HG02623 (cell line): Measurements from ENCODE around the gene ANXA2.
"Not testable (repeated sequence)": the region's sequence is repeated elsewhere in the genome, so short reads cannot be mapped to it uniquely, and the experiment has no call there.

ENCODE experiments used
- ATAC-seq: cut with Tn5 transposase; IDR thresholded peaks from one replicate; pipeline ENCODE4 v1.9.1; 2021; ENCODE audit warnings: moderate library complexity; ENCODE audit not compliant: unreplicated experiment

ANXA2 gene

DNA sequence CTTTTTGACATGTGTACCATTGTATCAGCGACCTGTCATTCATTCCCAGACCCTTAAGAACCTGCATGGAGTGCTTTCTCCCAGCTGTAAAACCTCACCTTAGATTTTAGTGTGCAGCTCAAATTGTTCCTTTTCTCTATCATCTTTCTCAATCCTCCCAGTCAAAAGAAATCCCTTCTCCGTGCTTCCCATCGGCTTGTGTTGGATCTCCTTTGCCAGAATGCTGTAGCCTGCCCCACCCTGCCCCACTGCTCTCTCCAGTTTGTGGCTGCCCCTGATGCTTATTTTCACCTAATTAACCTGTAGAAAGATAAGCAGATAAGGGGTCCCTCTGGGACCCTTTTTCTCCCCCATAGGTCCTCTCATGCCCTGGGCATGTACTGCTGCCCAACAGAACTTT is 51.1 kb downstream of the ANXA2 start:
- ATAC-seq: no peak

DNA sequence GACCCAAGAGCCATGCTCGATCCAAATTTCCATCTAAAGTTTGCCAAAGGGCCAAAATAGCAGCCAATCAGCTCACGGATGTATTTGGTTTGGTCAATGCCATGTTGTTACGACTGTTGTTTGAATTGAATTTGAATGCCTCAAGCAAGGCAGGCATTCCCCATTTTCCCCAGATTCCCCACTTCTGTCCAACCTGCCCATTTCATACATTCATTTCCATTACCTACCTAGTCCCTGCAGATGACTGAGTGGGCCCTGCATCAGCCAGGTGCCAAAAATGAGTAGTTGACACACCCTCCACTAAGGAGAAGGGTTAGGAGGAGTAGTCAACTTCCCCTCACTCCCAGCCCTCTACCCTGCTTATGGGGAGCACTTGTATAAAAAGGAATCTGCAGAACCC is 51.7 kb downstream of the ANXA2 start:
- no peak for ATAC-seq

DNA sequence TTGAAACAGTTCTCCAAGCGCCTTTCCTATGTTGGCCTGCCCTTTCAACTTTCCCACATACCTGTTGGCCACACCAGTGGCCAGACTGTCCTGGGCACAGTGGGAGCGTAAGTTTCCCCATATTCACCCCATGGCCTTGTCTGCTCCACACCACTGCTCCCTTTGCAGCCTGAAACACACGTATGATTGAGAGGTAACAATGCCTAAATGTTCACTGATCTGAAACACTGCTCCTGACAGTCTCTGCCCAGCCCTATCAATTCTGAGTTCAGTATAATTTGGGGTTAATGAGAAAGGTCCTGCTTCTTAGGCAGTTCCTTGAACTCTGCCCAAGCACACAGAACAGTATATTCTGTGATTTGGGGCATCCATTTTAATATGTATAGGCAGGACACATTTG is 52.2 kb downstream of the ANXA2 start:
- ATAC-seq: no peak

DNA sequence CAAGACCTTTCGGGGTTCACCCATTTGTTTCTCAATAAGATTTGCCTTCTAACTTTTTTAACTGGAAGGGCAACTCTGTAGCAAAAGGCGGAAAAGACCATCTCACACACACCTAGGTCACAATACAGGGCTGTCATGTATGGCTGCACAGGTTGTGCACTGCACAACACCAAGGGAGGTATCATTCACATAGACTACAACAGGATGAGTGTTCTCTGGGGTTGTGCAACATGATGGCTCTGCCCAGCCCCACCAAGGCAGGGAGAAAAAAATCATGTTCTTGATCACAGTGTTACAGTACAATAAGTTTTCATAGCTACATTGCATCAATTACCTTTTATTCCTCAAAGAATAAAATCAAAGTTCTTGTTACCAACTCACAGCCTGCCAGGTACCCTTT is 52.8 kb downstream of the ANXA2 start:
- no peak for ATAC-seq

DNA sequence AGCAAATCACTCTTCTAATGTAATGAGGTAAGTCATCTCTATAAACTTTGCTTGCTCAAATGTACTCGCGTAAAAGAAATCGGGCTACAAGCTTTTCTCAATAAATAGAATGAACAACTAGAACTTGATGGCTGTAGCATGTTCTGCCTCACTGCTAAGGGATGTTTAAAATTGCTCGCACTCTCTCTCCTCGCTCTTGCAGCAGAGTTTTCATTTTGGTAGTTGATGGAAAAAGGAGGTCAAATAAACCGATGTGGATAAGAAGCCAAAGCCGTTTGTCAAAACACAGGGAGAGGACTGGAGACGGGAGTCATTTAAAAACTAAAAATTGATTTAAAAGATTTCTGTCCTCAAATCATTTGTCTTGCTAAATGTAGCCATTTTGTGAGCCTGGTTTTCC is 53.3 kb downstream of the ANXA2 start:
- no peak for ATAC-seq

DNA sequence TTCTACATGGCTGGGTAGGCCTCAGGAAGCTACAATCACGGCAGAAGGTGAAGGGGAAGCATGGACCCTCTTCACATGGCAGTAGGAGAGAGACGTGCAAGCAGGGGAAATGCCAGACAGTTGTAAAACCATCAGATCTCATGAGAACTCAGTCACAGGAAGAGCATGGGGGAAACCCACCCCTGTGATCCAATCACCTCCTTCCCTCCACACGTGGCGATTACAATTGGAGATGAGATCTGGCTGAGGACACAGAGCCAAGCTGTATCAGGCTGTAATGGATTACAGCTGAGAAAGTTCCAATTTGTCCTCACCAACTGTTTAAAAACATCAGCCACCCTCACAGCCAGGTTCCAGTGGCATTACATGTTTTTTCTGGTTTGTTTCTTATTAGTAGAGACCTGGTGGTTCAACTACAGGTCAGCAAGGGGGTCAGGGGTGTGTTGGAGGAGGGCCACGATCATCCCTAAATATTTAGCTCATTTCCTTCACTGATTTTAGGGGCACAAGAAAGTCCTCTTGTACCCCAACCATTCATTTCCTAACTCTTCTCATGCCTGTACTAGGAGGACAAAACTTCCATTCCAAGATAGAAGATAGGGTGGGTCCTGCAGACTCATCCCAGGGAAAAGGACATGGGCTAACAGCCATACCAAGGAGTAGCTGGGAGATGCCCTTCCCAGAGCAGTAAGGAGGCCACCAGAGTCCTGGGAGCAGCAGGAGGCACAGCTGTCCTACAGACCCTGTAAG is 54.4 kb downstream of the ANXA2 start:
- no peak for ATAC-seq

DNA sequence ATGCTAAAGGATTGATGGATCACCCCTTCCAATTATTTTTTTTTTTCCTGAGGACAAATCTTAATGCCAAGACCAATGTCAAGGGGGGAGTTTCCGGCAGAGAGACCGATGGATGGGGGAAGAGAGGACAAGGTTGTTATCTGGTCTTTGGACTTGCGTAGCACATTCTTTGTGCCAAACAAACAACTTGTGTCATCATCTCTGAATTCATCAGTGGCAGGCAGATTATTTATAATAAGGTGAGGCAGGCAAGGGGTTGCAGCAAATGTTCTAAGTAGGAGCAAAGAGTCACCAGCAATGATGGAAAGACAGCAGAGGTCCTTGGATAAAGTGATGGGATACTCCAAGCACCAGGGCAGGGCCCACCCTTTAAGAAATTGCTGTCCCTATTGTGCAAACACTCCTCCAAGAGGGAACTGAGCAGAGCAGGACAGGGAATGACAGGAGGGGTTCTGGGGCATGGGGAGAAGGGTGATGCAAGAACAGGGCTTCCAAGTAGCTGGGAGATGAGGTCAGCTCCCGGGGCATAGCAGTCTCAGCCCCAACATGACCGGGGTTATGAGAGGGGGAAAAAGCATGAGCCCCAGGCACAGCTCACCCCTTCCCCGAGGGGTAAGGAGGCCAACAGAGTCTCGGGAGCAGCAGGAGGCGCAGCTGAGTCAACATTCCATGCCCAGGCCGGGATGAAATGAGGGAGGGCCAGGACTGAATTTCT is 57.4 kb downstream of the ANXA2 start:
- no peak for ATAC-seq

DNA sequence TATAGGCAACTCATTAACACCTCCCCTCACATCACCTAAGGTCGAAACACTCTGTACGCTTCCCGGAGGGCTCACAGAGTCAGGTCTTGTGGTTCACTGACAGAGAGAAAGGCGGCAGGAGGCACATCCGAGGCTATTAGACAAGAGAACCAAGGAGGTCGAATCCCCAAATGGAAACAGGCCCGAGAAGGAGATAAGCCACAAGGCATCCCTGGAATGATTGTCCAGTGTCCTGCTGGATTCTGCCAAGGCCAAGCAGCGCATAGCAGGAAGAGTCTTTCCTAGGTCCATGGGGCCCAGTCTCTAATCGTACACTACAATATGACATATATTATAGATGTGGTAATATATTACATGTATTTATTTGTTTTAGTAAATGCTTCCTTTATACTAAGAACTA is 58.5 kb downstream of the ANXA2 start:
- ATAC-seq: no peak

DNA sequence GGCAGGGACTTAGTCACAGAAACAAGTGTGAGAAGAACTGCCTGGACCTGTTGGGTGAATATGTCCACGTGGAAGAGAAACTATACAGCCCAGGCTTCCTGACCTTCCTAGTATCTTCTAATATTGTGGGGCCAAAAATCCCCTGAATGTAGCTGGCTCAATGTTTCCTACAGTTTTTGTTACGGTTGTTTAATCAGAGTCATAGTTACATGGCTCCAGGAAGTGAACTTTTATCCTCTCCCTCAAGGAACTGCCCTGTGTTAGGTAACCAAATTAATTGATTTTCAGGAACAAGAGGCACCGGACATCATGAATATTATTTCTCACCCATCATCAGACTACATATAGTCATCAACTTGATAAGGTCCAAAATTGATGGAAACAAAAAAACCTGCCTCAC is 59.0 kb downstream of the ANXA2 start:
- ATAC-seq: no peak

DNA sequence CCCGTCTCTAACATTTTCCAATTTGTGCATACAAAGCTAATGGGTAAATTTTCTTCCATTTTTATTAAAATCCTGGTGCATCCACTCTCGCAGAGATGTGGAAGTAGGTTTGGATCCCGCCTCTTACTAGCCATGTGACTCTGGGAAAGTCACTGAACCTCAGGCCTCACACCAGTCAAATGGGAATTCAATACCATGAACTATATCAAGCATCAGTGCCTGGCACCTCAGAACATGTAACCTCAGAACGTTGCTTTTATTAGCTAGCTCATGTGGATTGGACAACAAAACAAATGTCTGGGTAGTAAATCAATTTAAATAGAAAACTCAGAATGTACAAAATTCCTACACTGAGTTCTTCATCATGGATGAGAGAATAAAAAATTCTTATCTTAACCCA is 60.7 kb downstream of the ANXA2 start:
- ATAC-seq: no peak

DNA sequence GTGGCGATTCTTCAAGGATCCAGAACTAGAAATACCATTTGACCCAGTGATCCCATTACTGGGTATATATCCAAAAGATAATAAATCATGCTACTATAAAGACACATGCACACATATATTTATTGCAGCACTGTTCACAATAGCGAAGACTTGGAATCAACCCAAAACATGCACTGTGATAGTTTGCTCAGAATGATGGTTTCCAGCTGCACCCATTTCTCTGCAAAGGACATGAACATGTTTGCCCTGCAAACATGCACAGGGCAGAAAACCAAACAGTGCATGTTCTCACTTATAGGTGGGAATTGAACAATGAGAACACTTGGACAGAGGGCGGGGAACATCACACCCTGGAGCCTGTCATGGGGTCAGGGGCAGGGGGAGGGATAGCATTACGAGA is 62.5 kb downstream of the ANXA2 start:
- not testable (repeated sequence) for ATAC-seq

DNA sequence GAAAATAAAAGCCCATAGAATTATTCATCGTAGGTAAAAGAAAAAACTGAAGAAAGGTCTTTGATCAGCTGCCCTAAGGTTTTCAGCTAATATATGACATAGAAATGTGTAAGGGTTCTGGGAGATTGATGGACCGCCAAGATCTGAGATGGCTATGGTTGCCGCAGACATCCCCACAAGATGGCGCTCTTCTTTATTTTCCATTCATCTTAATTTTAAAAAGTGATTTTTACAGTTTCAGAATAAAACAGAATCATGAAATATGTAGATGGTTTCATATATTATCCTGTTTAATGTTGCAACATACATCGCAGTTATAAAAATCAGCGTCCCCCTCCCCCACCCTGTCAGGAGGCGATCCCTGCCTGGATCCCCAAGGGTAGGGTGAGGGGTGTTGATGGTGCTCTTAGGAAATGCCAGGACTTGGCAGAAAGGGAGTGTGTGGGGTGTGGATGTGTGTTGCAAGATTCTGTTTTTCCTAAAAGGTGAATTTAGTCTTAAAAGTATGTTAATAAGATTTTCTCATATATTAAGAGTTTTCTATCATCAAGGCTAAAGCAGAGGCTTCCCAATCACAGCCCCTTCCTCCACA is 68.8 kb downstream of the ANXA2 start:
- ATAC-seq: no peak

DNA sequence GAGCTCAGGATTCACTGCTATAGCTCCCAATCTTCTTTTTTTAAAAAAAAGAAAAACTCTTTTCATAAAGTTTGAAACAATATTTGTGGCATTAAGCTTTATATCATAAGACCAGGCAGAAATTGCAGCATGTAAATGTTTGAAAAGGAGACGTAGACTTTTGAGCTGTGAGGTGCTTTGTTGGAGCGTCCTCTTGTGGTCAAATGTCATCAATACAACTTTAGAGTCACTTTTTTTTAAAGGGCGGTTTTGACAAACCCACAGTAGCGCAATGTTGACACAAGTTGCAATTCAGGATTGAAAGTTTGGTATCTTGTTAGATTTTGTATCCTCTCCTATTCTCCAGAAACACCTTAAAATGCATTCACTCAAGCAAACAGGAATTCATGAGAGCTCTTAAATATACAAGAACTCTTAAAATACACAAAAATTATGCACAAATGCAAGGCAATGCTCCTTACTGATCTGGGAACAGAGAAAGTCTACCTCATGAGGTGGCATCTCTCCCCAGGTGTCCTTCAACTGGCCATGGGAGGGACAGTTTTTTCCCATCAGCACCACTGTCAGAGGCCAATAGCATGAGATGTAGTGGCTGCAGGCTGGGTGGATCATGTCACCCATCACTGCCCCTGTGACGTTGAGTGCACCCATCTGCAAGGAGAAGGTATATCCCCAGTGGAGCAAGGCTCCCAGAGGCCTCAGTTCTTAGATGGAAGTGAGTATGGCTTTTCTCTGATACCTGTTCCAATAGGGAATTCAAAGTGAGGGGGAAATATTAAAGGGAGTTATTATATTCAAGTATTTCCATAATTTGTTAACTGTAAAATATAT is 70.7 kb downstream of the ANXA2 start:
- ATAC-seq: no peak

DNA sequence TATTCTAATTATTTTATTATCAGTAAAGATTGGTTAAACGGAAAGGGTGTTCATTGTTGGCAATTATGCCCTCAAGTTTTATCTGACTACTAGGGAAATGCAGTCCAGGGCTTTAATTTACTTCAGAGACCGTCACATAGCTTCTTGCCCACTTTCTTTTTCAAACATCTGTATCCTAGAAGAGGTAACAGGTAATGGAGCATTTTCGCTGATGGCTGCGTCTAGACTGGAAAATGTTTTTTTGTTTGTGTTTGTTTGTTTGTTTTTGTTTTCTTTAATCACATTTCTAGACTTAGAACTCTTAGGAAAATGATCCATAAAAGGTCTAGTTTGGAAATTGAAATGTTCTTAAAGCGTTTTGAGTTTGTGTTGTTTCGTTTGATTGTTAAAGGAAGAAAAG is 71.4 kb downstream of the ANXA2 start:
- no peak for ATAC-seq

DNA sequence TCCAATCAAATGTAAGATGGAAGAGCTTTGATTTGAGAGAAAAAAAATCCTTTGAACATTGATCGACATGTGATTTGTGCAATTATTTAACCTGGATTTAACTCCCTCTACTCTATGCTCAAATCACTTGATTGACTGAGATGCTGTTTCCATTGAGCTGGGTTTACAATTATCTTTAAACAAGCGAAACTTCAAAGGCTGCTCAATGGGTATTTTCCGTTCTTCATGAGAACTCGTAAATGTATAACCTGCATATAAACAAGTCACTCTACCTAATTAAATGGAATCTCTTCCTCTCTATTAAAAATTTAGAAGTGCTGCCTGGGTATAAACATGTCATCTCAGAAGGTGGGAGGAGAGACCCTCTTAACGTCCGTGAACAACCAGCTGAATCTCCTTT is 71.9 kb downstream of the ANXA2 start:
- no peak for ATAC-seq

DNA sequence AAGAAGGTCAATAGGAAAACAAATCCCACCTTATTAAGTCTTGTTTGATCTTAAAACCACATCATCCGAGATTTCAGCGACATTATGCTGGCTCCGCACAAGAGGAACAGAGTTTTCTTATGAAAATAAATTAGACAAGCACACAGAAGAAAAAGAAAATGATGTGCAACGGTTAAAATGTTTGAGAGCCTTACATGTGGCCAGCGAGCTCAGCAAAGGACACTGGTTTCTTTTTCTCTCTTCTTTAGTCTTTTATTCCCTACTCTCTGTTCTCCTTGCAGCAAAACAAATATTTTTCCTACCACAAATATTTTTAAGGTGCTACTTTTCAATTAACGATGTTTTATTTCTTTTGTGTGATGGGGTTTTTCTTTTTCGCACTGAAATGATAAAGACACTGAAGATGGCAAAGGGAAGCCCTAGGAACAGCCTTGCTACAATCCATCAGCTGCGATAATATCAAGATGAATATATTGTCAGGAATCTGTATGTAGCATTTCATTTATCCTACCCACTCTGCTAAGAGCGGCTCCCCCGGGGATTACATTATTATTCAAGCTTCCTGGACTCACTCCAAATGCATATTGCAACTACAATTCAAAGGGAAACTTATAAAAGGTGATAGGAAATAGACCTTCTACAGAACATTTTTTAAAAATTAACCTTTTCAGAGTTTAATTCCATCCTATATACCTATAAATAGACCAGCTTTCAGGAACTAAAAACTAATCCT is 72.9 kb downstream of the ANXA2 start:
- ATAC-seq: no peak

DNA sequence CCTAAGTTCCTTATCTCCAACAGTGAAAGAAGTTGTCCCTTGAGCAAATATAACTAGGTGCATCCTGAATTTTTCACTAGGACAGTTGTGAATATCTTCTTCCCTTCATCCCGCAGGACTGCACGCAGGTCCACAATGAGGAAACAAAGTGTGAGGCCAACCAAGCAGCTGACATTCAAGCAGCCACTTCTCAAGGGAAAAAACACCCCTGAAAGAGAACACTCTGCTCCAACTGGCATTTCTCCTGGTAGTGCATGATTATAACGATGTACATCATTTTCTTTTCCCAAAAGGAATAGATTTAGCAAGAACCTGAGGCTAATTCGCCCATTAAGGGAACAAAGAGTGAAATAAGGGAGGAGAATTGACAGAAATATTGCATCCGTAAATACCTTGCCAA is 74.5 kb downstream of the ANXA2 start:
- no peak for ATAC-seq

DNA sequence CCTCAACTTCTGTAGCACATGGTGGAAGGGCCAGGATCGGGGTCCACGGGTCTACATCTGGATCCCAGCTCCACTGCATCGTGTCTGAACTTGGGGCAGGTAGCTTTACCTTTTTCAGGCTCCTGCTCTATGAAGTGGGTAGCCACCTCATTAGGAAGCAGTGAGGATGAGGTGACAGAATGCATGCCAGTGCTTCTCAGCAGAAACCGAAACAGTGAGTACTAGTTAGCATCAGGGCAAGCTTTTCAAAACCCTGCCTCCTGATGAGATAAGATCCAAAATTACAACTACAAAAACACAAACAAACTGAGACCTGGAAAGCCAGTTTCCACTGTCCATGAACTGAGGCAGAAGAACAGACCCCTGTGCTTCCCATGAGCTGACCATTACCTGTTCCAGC is 77.4 kb downstream of the ANXA2 start:
- ATAC-seq: no peak

DNA sequence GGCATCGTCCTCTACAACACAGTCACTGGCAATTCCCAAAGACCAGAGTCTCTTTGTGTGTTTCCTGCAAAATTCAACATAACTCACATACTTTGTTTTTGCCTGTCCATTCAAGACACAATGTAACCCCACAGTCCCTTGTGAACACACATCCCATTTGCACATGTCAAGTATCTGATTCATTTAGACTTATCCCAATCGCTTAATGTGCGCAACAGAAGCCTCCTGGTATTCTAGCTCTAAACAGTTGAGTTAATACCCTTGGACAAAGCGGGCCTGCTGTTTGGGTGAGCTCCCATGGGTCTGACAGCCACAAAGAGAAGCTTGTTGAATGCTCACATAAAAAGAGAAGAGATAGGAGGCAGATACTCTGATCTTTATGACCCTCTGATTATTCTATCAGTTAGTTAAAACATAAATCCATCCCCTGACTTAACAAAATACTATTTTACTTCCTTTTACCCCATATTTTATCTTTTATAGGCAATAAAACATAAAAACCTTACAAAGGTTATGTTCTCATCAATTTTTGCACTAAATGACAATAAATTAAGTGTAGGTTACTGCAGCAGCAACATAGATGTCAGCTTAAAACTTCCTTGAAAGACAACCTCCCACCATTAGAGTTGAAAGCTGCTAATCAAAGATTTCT is 79.4 kb downstream of the ANXA2 start:
- ATAC-seq: no peak

DNA sequence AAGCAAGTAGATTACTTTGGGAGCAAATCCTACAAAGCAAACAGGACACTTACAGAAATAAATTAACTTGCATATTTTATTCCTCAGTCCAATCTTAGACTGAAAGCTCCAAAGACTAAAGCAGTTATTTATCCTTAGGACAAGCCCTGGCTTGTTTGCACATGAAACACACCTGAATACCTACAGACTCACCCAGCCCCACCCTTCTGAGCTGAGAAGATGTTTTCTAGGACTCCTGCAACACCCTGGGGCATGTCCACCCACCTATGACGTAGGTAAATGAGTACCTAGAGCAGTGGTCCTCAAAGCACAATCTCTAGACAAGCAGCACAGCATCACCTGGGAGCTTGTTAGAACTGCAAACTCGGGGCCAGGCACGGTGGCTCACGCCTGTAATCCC is 80.8 kb downstream of the ANXA2 start:
- no peak for ATAC-seq
